HCT116 (cell line): ENCODE results near the gene TPRG1.

Experiments
- CEBPB ChIP-seq: IDR thresholded peaks from 2 replicates; pipeline ENCODE4 v1.6.1; 2012; ENCODE audit warnings: low read depth
- EZH2phosphoT487 ChIP-seq: fragments of 200-600 bp; IDR thresholded peaks from 2 replicates; pipeline ENCODE4 v1.6.1; 2018; ENCODE audit warnings: antibody characterized with exemption, borderline replicate concordance
- JUND ChIP-seq: IDR thresholded peaks from 2 replicates; pipeline ENCODE4 v1.6.1; 2012
- POLR2A ChIP-seq: IDR thresholded peaks from 2 replicates; pipeline ENCODE4 v1.7.0; 2011; ENCODE audit warnings: borderline replicate concordance; ENCODE audit not compliant: insufficient read depth, insufficient read length; ENCODE audit errors: extremely low read depth
- POLR2AphosphoS5 ChIP-seq: IDR thresholded peaks from 2 replicates; pipeline ENCODE4 v1.6.1; 2011; ENCODE audit warnings: mild to moderate bottlenecking, low read depth, low read length, moderate library complexity
- SP1 ChIP-seq: IDR thresholded peaks from 2 replicates; pipeline ENCODE4 v1.6.1; 2012; ENCODE audit warnings: low read depth
- SRF ChIP-seq: IDR thresholded peaks from 2 replicates; pipeline ENCODE4 v1.6.1; 2012; ENCODE audit warnings: low read depth
- TCF7L2 ChIP-seq: IDR thresholded peaks from 2 replicates; pipeline ENCODE4 v1.7.0; 2011; ENCODE audit warnings: borderline replicate concordance, inconsistent platforms; ENCODE audit not compliant: insufficient read depth, insufficient read length; ENCODE audit errors: extremely low read depth
- ZFX ChIP-seq: fragments of 450-650 bp; IDR thresholded peaks from 2 replicates; pipeline ENCODE4 v1.6.1; 2017
- TF ChIP-seq, protein P1 (sequence below), 3 experiments: fragments of 200-600 bp in 1 of 3; sonication (generic) in 1 of 3; IDR thresholded peaks in 2 of 3; conservative IDR thresholded peaks in 1 of 3; 2 replicates each; pipeline ENCODE4 v1.5.1; 2012 to 2017; ENCODE audit warnings: low read depth in 2 of 3, low read length in 2 of 3, antibody characterized with exemption in 1 of 3, borderline replicate concordance in 1 of 3, control low read depth in 1 of 3, mild to moderate bottlenecking in 1 of 3, mixed read lengths in 1 of 3, mixed run types in 1 of 3, moderate library complexity in 1 of 3; ENCODE audit not compliant: insufficient read depth in 1 of 3
- TF ChIP-seq, protein P2 (sequence below): IDR thresholded peaks from 2 replicates; pipeline ENCODE4 v1.6.1; 2012
- TF ChIP-seq, protein P3 (sequence below): IDR thresholded peaks from 2 replicates; pipeline ENCODE4 v1.6.1; 2012; ENCODE audit warnings: low read depth
- TF ChIP-seq, protein P4 (sequence below): IDR thresholded peaks from 2 replicates; pipeline ENCODE4 v1.6.1; 2012

DNA sequence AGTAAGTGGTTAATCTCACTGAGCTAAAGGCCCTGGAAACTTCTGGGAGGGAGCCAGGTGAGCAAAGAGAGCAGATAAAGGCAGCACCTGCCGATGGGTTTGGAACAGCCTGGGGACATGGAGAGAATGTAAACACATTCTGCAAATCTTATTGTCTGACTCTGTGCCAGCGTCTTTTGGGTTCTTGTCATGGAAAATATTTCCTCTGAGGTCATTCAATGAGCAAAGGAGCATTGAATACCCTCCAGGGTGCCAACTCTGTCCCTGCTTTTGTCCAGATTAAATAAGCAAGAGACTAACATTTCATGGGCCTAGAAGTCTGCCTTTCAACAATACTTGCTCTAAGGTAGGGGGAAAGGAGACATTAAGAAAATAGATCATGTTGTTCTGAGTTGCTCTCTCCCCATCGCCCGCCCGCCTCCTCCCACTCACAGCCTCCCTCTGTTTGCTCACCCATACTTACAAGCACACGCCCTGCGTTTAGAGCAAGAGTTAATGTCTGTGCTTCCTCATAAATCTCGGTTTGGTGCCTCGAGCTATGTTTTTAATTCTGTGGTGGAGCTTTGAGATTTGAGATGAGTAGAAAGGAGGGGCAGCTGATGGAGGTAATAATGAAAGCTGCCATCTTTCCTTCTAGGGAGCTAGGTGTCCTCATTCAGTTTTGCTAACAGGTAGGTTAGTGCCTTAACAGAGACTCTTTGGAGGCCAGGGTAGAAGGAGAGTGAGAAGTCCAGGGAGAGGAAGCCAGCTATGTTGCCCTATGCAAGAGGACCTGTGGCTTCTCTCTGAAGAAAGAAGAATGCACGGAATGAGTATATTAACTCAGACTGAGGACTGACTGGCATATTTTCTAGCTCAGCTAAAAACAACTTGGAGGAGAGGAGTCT is 132.9 kb downstream of the TPRG1 start:
- TF ChIP-seq POLR2A (no peak), TCF7L2 (peak; percentile 9), SP1 (peak; percentile 41), POLR2AphosphoS5 (0 out of 2 replicates have a peak, but pooled peaks have one; percentile 40), CEBPB (0 out of 2 replicates have a peak, but pooled peaks have one; percentile 8), ZFX (no peak), EZH2phosphoT487 (no peak), JUND (peak; percentile 38; the same call in 1 of the 2 replicates), SRF (no peak)
- TF ChIP-seq, protein P1, sequence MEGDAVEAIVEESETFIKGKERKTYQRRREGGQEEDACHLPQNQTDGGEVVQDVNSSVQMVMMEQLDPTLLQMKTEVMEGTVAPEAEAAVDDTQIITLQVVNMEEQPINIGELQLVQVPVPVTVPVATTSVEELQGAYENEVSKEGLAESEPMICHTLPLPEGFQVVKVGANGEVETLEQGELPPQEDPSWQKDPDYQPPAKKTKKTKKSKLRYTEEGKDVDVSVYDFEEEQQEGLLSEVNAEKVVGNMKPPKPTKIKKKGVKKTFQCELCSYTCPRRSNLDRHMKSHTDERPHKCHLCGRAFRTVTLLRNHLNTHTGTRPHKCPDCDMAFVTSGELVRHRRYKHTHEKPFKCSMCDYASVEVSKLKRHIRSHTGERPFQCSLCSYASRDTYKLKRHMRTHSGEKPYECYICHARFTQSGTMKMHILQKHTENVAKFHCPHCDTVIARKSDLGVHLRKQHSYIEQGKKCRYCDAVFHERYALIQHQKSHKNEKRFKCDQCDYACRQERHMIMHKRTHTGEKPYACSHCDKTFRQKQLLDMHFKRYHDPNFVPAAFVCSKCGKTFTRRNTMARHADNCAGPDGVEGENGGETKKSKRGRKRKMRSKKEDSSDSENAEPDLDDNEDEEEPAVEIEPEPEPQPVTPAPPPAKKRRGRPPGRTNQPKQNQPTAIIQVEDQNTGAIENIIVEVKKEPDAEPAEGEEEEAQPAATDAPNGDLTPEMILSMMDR (IDR thresholded peaks at IDR 0.05 in 2 of 3, conservative IDR thresholded peaks at IDR 0.05 in 1 of 3; ENCODE audit: borderline replicate concordance in 1 of 3, insufficient read depth in 1 of 3, low read depth in 2 of 3, low read length in 2 of 3), result no peak
- TF ChIP-seq, protein P2, sequence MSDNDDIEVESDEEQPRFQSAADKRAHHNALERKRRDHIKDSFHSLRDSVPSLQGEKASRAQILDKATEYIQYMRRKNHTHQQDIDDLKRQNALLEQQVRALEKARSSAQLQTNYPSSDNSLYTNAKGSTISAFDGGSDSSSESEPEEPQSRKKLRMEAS, result peak; percentile 30; the same call in 1 of the 2 replicates
- TF ChIP-seq, protein P3, sequence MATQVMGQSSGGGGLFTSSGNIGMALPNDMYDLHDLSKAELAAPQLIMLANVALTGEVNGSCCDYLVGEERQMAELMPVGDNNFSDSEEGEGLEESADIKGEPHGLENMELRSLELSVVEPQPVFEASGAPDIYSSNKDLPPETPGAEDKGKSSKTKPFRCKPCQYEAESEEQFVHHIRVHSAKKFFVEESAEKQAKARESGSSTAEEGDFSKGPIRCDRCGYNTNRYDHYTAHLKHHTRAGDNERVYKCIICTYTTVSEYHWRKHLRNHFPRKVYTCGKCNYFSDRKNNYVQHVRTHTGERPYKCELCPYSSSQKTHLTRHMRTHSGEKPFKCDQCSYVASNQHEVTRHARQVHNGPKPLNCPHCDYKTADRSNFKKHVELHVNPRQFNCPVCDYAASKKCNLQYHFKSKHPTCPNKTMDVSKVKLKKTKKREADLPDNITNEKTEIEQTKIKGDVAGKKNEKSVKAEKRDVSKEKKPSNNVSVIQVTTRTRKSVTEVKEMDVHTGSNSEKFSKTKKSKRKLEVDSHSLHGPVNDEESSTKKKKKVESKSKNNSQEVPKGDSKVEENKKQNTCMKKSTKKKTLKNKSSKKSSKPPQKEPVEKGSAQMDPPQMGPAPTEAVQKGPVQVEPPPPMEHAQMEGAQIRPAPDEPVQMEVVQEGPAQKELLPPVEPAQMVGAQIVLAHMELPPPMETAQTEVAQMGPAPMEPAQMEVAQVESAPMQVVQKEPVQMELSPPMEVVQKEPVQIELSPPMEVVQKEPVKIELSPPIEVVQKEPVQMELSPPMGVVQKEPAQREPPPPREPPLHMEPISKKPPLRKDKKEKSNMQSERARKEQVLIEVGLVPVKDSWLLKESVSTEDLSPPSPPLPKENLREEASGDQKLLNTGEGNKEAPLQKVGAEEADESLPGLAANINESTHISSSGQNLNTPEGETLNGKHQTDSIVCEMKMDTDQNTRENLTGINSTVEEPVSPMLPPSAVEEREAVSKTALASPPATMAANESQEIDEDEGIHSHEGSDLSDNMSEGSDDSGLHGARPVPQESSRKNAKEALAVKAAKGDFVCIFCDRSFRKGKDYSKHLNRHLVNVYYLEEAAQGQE, result no peak
- TF ChIP-seq, protein P4, sequence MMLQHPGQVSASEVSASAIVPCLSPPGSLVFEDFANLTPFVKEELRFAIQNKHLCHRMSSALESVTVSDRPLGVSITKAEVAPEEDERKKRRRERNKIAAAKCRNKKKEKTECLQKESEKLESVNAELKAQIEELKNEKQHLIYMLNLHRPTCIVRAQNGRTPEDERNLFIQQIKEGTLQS, result peak; percentile 18; the same call in 1 of the 2 replicates
